GM21526 (cell line): Measurements from ENCODE around the gene KDM2B.
"Not testable (repeated sequence)": the region's sequence is repeated elsewhere in the genome, so short reads cannot be mapped to it uniquely, and the experiment has no call there.

Source experiments
- ATAC-seq: cut with Tn5 transposase; IDR thresholded peaks from one replicate; pipeline ENCODE4 v1.9.1; 2021; ENCODE audit warnings: moderate library complexity; ENCODE audit not compliant: unreplicated experiment, low FRiP score

The KDM2B gene

GRCh38 chr12:121507984-121508383 is 72.8 kb downstream of the KDM2B start:
- ATAC-seq: no peak

GRCh38 chr12:121507245-121507644 is 73.6 kb downstream of the KDM2B start:
- ATAC-seq: no peak

- ATAC-seq: no peak
Observed at GRCh38 chr12:121505513-121505912, 75.3 kb downstream of the KDM2B start.

- no peak for ATAC-seq
Observed at GRCh38 chr12:121504505-121504904, 76.3 kb downstream of the KDM2B start.

GRCh38 chr12:121503395-121503794 is 77.4 kb downstream of the KDM2B start:
- ATAC-seq: no peak

- ATAC-seq: no peak
Observed at GRCh38 chr12:121501946-121502345, 78.9 kb downstream of the KDM2B start.

GRCh38 chr12:121499929-121500793 is 80.7 kb downstream of the KDM2B start:
- ATAC-seq: no peak

- no peak for ATAC-seq
Observed at GRCh38 chr12:121495746-121496145, 85.1 kb downstream of the KDM2B start.

- no peak for ATAC-seq
Observed at GRCh38 chr12:121494093-121494787, 86.6 kb downstream of the KDM2B start.

- no peak for ATAC-seq
Observed at GRCh38 chr12:121490401-121491281, 90.2 kb downstream of the KDM2B start.

GRCh38 chr12:121489874-121490273 is 90.9 kb downstream of the KDM2B start:
- ATAC-seq: no peak

GRCh38 chr12:121484967-121485366 is 95.9 kb downstream of the KDM2B start:
- ATAC-seq: no peak

- not testable (repeated sequence) for ATAC-seq
Observed at GRCh38 chr12:121484564-121484963, 96.3 kb downstream of the KDM2B start.

- no peak for ATAC-seq
Observed at GRCh38 chr12:121483949-121484348, 96.9 kb downstream of the KDM2B start.

GRCh38 chr12:121476477-121476876 is 104.3 kb downstream of the KDM2B start:
- no peak for ATAC-seq

- ATAC-seq: no peak
Observed at GRCh38 chr12:121475279-121475678, 105.5 kb downstream of the KDM2B start.

GRCh38 chr12:121472150-121472905 is 108.5 kb downstream of the KDM2B start:
- ATAC-seq: no peak

GRCh38 chr12:121470751-121471150 is 110.1 kb downstream of the KDM2B start:
- ATAC-seq: no peak

- no peak for ATAC-seq
Observed at GRCh38 chr12:121468499-121468801, 112.4 kb downstream of the KDM2B start.
